Progenitor cell of endocrine pancreas (in vitro differentiated cells): Measurements from ENCODE around the gene KL. TPM values are rescaled to one million over a fixed set of nuclear protein-coding genes. Genes with fewer than 3 reads are reported as not detected.

ENCODE experiments used
- DNase-seq: peaks from one replicate; pipeline ENCODE4 v3.0.0; 2021; ENCODE audit warnings: low spot score; ENCODE audit not compliant: unreplicated experiment
- H3K27ac Mint-ChIP-seq: 2 replicates; pipeline ENCODE4 v1.8.0; 2021; ENCODE audit warnings: mild to moderate bottlenecking, moderate library complexity, mixed read lengths
- H3K27me3 Mint-ChIP-seq: 2 replicates; pipeline ENCODE4 v1.8.0; 2021; ENCODE audit warnings: mixed read lengths
- H3K36me3 Mint-ChIP-seq: 2 replicates; pipeline ENCODE4 v1.8.0; 2022; ENCODE audit warnings: mixed read lengths; ENCODE audit not compliant: insufficient read depth
- H3K4me1 Mint-ChIP-seq: 2 replicates; pipeline ENCODE4 v1.8.0; 2021; ENCODE audit warnings: low read depth, mixed read lengths
- H3K4me3 Mint-ChIP-seq: 2 replicates; pipeline ENCODE4 v1.8.0; 2021; ENCODE audit warnings: low read depth, mild to moderate bottlenecking, moderate library complexity, mixed read lengths
- H3K9me3 Mint-ChIP-seq: 2 replicates; pipeline ENCODE4 v1.8.0; 2021; ENCODE audit warnings: low read depth, mixed read lengths
- CTCF ChIP-seq: fragments of 200-600 bp; sonication (generic); IDR thresholded peaks from one replicate; pipeline ENCODE4 v1.5.0; 2021; ENCODE audit warnings: antibody characterized with exemption, mild to moderate bottlenecking; ENCODE audit not compliant: unreplicated experiment
- total RNA-seq: library from RNA; stranded (reverse); gene quantifications from 2 replicates; pipeline ENCODE4 v1.2.1, GENCODE V29; 2021

KL gene
- total RNA-seq, 1 donor from 2014 or later: 1.1 TPM

GRCh38 chr13:33026489-33027152 lies 10.4 kb downstream of the KL start:
- Mint-ChIP-seq H3K27me3 (peaks cover 19% of the 10 kb centered on the region), H3K9me3 (no peaks in the 10 kb centered on the region), H3K4me1 (no peaks in the 10 kb centered on the region), H3K4me3 (no peak overlapping the region), H3K36me3 (no peaks in the 10 kb centered on the region), H3K27ac (no peak overlapping the region)
- no peak for DNase-seq
- TF ChIP-seq CTCF: no peak

- no peaks in the 10 kb centered on the region for H3K4me1 Mint-ChIP-seq
- H3K9me3 Mint-ChIP-seq: no peaks in the 10 kb centered on the region
- no peak for DNase-seq
- TF ChIP-seq CTCF: no peak
- peaks cover 16% of the 10 kb centered on the region for H3K27me3 Mint-ChIP-seq
- H3K4me3 Mint-ChIP-seq: no peak overlapping the region
- H3K36me3 Mint-ChIP-seq: no peaks in the 10 kb centered on the region
- H3K27ac Mint-ChIP-seq: no peak overlapping the region
These were observed 12.4 kb downstream of the KL start for GRCh38 chr13:33028620-33029019.

- Mint-ChIP-seq H3K4me1 (no peaks in the 10 kb centered on the region), H3K27ac (no peak overlapping the region), H3K4me3 (no peak overlapping the region), H3K36me3 (no peaks in the 10 kb centered on the region), H3K27me3 (peaks cover 3% of the 10 kb centered on the region), H3K9me3 (no peaks in the 10 kb centered on the region)
- DNase-seq: no peak
- no peak for TF ChIP-seq CTCF
These were observed 15.1 kb downstream of the KL start for GRCh38 chr13:33031277-33031676.

GRCh38 chr13:33032037-33032625 lies 15.9 kb downstream of the KL start:
- peaks cover 3% of the 10 kb centered on the region for H3K27me3 Mint-ChIP-seq
- H3K9me3 Mint-ChIP-seq: no peaks in the 10 kb centered on the region
- no peaks in the 10 kb centered on the region for H3K36me3 Mint-ChIP-seq

More at GRCh38 chr13:33032037-33032625, 15.9 kb downstream of the KL start:
- Mint-ChIP-seq H3K4me3 (no peak overlapping the region), H3K4me1 (no peaks in the 10 kb centered on the region), H3K27ac (no peak overlapping the region)
- TF ChIP-seq CTCF: no peak
- DNase-seq: no peak
